HepG2 (cell line): ENCODE results near the gene SPAG5. TPM values are rescaled to one million over a fixed set of nuclear protein-coding genes. Genes with fewer than 3 reads are reported as not detected.

ENCODE experiments used
- AGO1 ChIP-seq: fragments of 200-400 bp; formaldehyde crosslinking; IDR thresholded peaks from 2 replicates; pipeline ENCODE4 v1.6.1; 2017; ENCODE audit warnings: mild to moderate bottlenecking, low read depth, low read length, moderate library complexity; ENCODE audit not compliant: poor library complexity, severe bottlenecking
- ARID4A ChIP-seq: sonication (generic); formaldehyde crosslinking; IDR thresholded peaks from 2 replicates; pipeline ENCODE4 v1.5.0; 2020; ENCODE audit warnings: mild to moderate bottlenecking, missing genetic modification reagents, borderline replicate concordance
- ELF1 ChIP-seq: sonication (generic); formaldehyde crosslinking; IDR thresholded peaks from 2 replicates; pipeline ENCODE4 v1.4.0; 2020; ENCODE audit warnings: missing genetic modification reagents
- ELF3 ChIP-seq: IDR thresholded peaks from 2 replicates; pipeline ENCODE4 v1.6.1; 2016; ENCODE audit warnings: missing genetic modification reagents, missing compliant biosample characterization
- FOXK1 ChIP-seq: sonication (generic); formaldehyde crosslinking; IDR thresholded peaks from 2 replicates; pipeline ENCODE4 v1.4.0; 2020; ENCODE audit warnings: low read depth, missing genetic modification reagents, borderline replicate concordance
- HNF4A ChIP-seq: sonication (generic); formaldehyde crosslinking; IDR thresholded peaks from 2 replicates; pipeline ENCODE4 v1.4.0; 2020; ENCODE audit warnings: missing genetic modification reagents
- KMT2B ChIP-seq: IDR thresholded peaks from 2 replicates; pipeline ENCODE4 v1.6.1; 2016; ENCODE audit warnings: missing genetic modification reagents, missing compliant biosample characterization
- MLX ChIP-seq: IDR thresholded peaks from 2 replicates; pipeline ENCODE4 v1.6.1; 2016
- NCOA5 ChIP-seq: sonication (generic); formaldehyde crosslinking; IDR thresholded peaks from 2 replicates; pipeline ENCODE4 v1.4.0; 2020; ENCODE audit warnings: missing genetic modification reagents
- NFKB2 ChIP-seq: sonication (generic); formaldehyde crosslinking; IDR thresholded peaks from 2 replicates; pipeline ENCODE4 v1.4.0; 2020; ENCODE audit warnings: missing genetic modification reagents, borderline replicate concordance
- PRPF4 ChIP-seq: fragments of 200-400 bp; formaldehyde crosslinking; IDR thresholded peaks from 2 replicates; pipeline ENCODE4 v1.6.1; 2016; ENCODE audit warnings: low read length, low read depth; ENCODE audit not compliant: poor library complexity, severe bottlenecking
- SP4 ChIP-seq: sonication (generic); formaldehyde crosslinking; IDR thresholded peaks from 2 replicates; pipeline ENCODE4 v1.8.1; 2023; ENCODE audit warnings: mild to moderate bottlenecking, missing genetic modification reagents
- TARDBP ChIP-seq: sonication (generic); formaldehyde crosslinking; IDR thresholded peaks from 2 replicates; pipeline ENCODE4 v1.8.0; 2022; ENCODE audit warnings: mild to moderate bottlenecking, missing genetic modification reagents
- U2AF2 ChIP-seq: fragments of 200-400 bp; formaldehyde crosslinking; IDR thresholded peaks from 2 replicates; pipeline ENCODE4 v1.6.1; 2017; ENCODE audit warnings: low read depth, mild to moderate bottlenecking, low read length
- ZBTB3 ChIP-seq: sonication (generic); formaldehyde crosslinking; IDR thresholded peaks from 2 replicates; pipeline ENCODE4 v1.4.0; 2020; ENCODE audit warnings: low read depth, mild to moderate bottlenecking, moderate library complexity, missing genetic modification reagents, borderline replicate concordance
- ZBTB34 ChIP-seq: sonication (generic); formaldehyde crosslinking; IDR thresholded peaks from 2 replicates; pipeline ENCODE4 v1.8.0; 2022; ENCODE audit warnings: mild to moderate bottlenecking, missing genetic modification reagents
- ZNF589 ChIP-seq: sonication (generic); formaldehyde crosslinking; conservative IDR thresholded peaks from 2 replicates; pipeline ENCODE4 v1.8.0; 2022; ENCODE audit warnings: mild to moderate bottlenecking, moderate library complexity, missing genetic modification reagents
- ZNF747 ChIP-seq: sonication (generic); formaldehyde crosslinking; IDR thresholded peaks from 2 replicates; pipeline ENCODE4 v1.8.1; 2023; ENCODE audit warnings: missing genetic modification reagents, mild to moderate bottlenecking, borderline replicate concordance
- ZSCAN9 ChIP-seq: IDR thresholded peaks from 2 replicates; pipeline ENCODE4 v1.6.1; 2016; ENCODE audit warnings: borderline replicate concordance
- polyA plus RNA-seq, 8 experiments: library from polyadenylated mRNA; depleted of rRNA in 3 of 8; stranded (reverse) in 7 of 8; unstranded in 1 of 8; fragments of >200 nt; fragmentation: Illumina TruSeq in 4 of 8; extraction: Trizol in 4 of 8; gene quantifications; 2 replicates each; pipeline versions ENCODE4 v1.2.1 to v1.2.3, GENCODE V29; 2011 to 2016; ENCODE audit warnings: low read depth in 4 of 8, missing spikeins in 1 of 8, mixed read lengths in 1 of 8; ENCODE audit not compliant: insufficient read depth in 1 of 8
- total RNA-seq, 5 experiments: library from RNA; depleted of rRNA; stranded (reverse); fragments of >200 nt; fragmentation: Illumina TruSeq; extraction: Trizol; gene quantifications; 2 replicates each; pipeline ENCODE4 v1.2.3, GENCODE V29; 2016; ENCODE audit warnings: low read depth in 1 of 5
- TF ChIP-seq, protein P1 (sequence below): sonication (generic); formaldehyde crosslinking; IDR thresholded peaks from 2 replicates; pipeline ENCODE4 v1.5.0; 2020; ENCODE audit warnings: missing genetic modification reagents, mild to moderate bottlenecking, borderline replicate concordance
- TF ChIP-seq, protein P2 (sequence below): IDR thresholded peaks from 2 replicates; pipeline ENCODE4 v1.6.1; 2016; ENCODE audit warnings: missing genetic modification reagents, missing compliant biosample characterization

The SPAG5 gene
- total and polyA plus RNA-seq, 2 of the 13 experiments (the other 11 are each of a cell fraction or from before 2014, with no cell fraction given) = 41.4 to 98.0 TPM

DNA sequence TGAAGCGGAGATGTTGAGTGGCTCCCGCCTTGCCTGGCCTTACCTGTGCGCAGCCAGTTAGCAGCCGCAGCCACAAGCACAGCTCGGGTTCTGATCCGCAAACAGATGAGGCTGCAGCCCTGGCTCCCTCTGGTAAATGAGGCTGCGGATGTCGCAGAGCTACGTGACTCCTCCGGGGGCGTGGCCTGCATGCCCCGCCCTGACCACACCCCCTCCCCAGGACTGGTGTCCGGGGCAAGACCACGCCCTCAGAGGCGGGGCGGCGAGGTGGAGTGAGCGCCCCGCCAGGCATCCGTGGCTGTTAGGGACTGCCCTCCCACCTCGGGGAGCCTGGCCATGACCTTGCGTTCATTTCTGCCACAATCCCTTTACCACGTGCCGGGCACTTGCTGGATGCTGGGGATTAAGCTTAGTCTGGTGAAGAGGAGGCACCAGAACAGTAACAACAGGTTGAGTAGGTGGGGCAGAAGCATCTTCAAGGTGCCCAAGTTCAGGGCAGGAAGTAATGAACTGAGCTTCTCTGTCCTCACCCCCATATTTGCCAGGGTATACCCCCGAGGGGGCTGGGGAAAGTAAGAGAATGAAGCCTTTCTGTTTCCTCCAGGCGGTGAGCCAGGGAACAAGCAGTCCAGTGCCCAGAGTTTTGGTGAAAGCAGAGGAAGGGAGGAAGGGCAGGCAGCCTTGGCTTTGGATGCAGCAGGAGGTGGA, 21.9 kb downstream of the SPAG5 start, which contains the start of gene ALDOC (continued):
- TF ChIP-seq FOXK1 (CRISPR knock-in tag) (peak; percentile 68; the same call in 1 of the 2 replicates), PRPF4 (no peak), HNF4A (CRISPR knock-in tag) (peak; percentile 46), KMT2B (CRISPR knock-in tag) (0 out of 2 replicates have a peak, but pooled peaks have one; percentile 38), MLX (peak; percentile 95), SP4 (CRISPR knock-in tag) (peak; percentile 99), ZSCAN9 (0 out of 2 replicates have a peak, but pooled peaks have one; percentile 76), ZBTB34 (CRISPR knock-in tag) (peak; percentile 83), U2AF2 (no peak), ZNF589 (CRISPR knock-in tag) (peak; percentile 45; the same call in 1 of the 2 replicates), ELF3 (CRISPR knock-in tag) (peak; percentile 67), NCOA5 (CRISPR knock-in tag) (no peak), NFKB2 (peak; percentile 54; the same call in 1 of the 2 replicates), TARDBP (CRISPR knock-in tag) (peak; percentile 70), ELF1 (CRISPR knock-in tag) (peak; percentile 54; the same call in 1 of the 2 replicates), AGO1 (no peak), ARID4A (CRISPR knock-in tag) (peak; percentile 77; the same call in 1 of the 2 replicates), ZBTB3 (CRISPR knock-in tag) (peak; percentile 44; the same call in 1 of the 2 replicates), ZNF747 (CRISPR knock-in tag) (0 out of 2 replicates have a peak, but pooled peaks have one; percentile 61)
- TF ChIP-seq, protein P1, sequence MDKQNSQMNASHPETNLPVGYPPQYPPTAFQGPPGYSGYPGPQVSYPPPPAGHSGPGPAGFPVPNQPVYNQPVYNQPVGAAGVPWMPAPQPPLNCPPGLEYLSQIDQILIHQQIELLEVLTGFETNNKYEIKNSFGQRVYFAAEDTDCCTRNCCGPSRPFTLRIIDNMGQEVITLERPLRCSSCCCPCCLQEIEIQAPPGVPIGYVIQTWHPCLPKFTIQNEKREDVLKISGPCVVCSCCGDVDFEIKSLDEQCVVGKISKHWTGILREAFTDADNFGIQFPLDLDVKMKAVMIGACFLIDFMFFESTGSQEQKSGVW (CRISPR knock-in tag) = no peak
- TF ChIP-seq, protein P2, sequence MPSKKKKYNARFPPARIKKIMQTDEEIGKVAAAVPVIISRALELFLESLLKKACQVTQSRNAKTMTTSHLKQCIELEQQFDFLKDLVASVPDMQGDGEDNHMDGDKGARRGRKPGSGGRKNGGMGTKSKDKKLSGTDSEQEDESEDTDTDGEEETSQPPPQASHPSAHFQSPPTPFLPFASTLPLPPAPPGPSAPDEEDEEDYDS (CRISPR knock-in tag) = peak; percentile 96
